ENCODE measurements around the gene ADGRB3. TPM values are rescaled to one million over a fixed set of nuclear protein-coding genes. Genes with fewer than 3 reads are reported as not detected.

The ADGRB3 gene
- total RNA-seq, 2 donors from 2014 or later = 1.3 to 2.4 TPM

GRCh38 chr6:69368613-69369012, 733.5 kb downstream of the ADGRB3 start:
- TF ChIP-seq CTCF (IDR thresholded peaks at IDR 0.05) = no peak
- no peaks in the 10 kb centered on the region for H3K4me1 ChIP-seq
- no peak for DNase-seq (ENCODE audit: low spot score)
- no peak overlapping the region for H3K27ac ChIP-seq
- H3K36me3 ChIP-seq = no peaks in the 10 kb centered on the region
- no peaks in the 10 kb centered on the region for H3K27me3 ChIP-seq
- no peak overlapping the region for H3K4me3 ChIP-seq
- no peaks in the 10 kb centered on the region for H3K9me3 ChIP-seq

- Histone ChIP-seq H3K27me3 (no peaks in the 10 kb centered on the region), H3K27ac (no peak overlapping the region)
- DNase-seq (ENCODE audit: low spot score) = no peak
Observed at GRCh38 chr6:69370763-69371162, 735.7 kb downstream of the ADGRB3 start.

GRCh38 chr6:69378326-69378725, 743.2 kb downstream of the ADGRB3 start:
- TF ChIP-seq CTCF (IDR thresholded peaks at IDR 0.05) = no peak
- H3K36me3 ChIP-seq = no peaks in the 10 kb centered on the region
- no peak overlapping the region for H3K27ac ChIP-seq
- H3K27me3 ChIP-seq = no peaks in the 10 kb centered on the region
- H3K9me3 ChIP-seq = no peaks in the 10 kb centered on the region
- no peak for DNase-seq (ENCODE audit: low spot score)
- no peaks in the 10 kb centered on the region for H3K4me1 ChIP-seq
- H3K4me3 ChIP-seq = no peak overlapping the region

More at GRCh38 chr6:69370763-69371162, 735.7 kb downstream of the ADGRB3 start:
- no peaks in the 10 kb centered on the region for H3K4me1 ChIP-seq
- no peaks in the 10 kb centered on the region for H3K9me3 ChIP-seq
- no peak for TF ChIP-seq CTCF (IDR thresholded peaks at IDR 0.05)
- no peaks in the 10 kb centered on the region for H3K36me3 ChIP-seq
- no peak overlapping the region for H3K4me3 ChIP-seq

GRCh38 chr6:69379518-69379917, 744.4 kb downstream of the ADGRB3 start:
- Histone ChIP-seq H3K27me3 (no peaks in the 10 kb centered on the region), H3K4me3 (no peak overlapping the region), H3K9me3 (no peaks in the 10 kb centered on the region), H3K4me1 (no peaks in the 10 kb centered on the region), H3K27ac (no peak overlapping the region), H3K36me3 (no peaks in the 10 kb centered on the region)
- DNase-seq (ENCODE audit: low spot score) = no peak
- no peak for TF ChIP-seq CTCF (IDR thresholded peaks at IDR 0.05)

GRCh38 chr6:69383627-69384026, 748.5 kb downstream of the ADGRB3 start:
- Histone ChIP-seq H3K36me3 (no peaks in the 10 kb centered on the region), H3K27ac (no peak overlapping the region), H3K4me1 (no peaks in the 10 kb centered on the region), H3K4me3 (no peak overlapping the region), H3K9me3 (no peaks in the 10 kb centered on the region), H3K27me3 (no peaks in the 10 kb centered on the region)
- DNase-seq (ENCODE audit: low spot score) = no peak
- TF ChIP-seq CTCF (IDR thresholded peaks at IDR 0.05) = no peak

GRCh38 chr6:69386426-69386825, 751.3 kb downstream of the ADGRB3 start:
- no peak for TF ChIP-seq CTCF (IDR thresholded peaks at IDR 0.05)
- no peak overlapping the region for H3K4me3 ChIP-seq
- H3K36me3 ChIP-seq = no peaks in the 10 kb centered on the region
- no peak for DNase-seq (ENCODE audit: low spot score)
- no peaks in the 10 kb centered on the region for H3K9me3 ChIP-seq
- no peak overlapping the region for H3K27ac ChIP-seq
- H3K27me3 ChIP-seq = no peaks in the 10 kb centered on the region
- no peaks in the 10 kb centered on the region for H3K4me1 ChIP-seq
